Body of pancreas (tissue), 4 donors: ENCODE data around the gene PTTG1IP. TPM values are rescaled to one million over a fixed set of nuclear protein-coding genes. Genes with fewer than 3 reads are reported as not detected.

ENCODE experiments used
- ATAC-seq: fragments of 150-250 bp; one replicate; pipeline ENCODE4 v1.9.1; 2016
- DNase-seq, 4 donors: peaks; one replicate each; pipeline ENCODE4 v3.0.0-alpha.2; 2019
- H3K27ac ChIP-seq, 4 donors: fragments of 200-600 bp; sonication (generic); 1 replicate in 3 of 4; 2 replicates in 1 of 4; pipeline versions ENCODE4 v1.5.1 to v1.6.1; 2016 to 2019; ENCODE audit warnings: mild to moderate bottlenecking in 1 of 4, mixed read lengths in 1 of 4, moderate library complexity in 1 of 4
- H3K27me3 ChIP-seq, 2 donors: fragments of 200-600 bp; sonication (generic); one replicate each; pipeline ENCODE4 v1.6.0; 2016; ENCODE audit warnings: mild to moderate bottlenecking in 1 of 2
- H3K36me3 ChIP-seq, 2 donors: fragments of 200-600 bp; sonication (generic); replicated peaks in 1 of 2; 2 replicates each; pipeline ENCODE4 v1.5.1; 2016; ENCODE audit warnings: low read depth in 2 of 2; ENCODE audit not compliant: insufficient read depth in 1 of 2
- H3K4me1 ChIP-seq: fragments of 200-600 bp; sonication (generic); one replicate; pipeline ENCODE4 v1.6.0; 2016
- H3K4me3 ChIP-seq, 2 donors: fragments of 200-600 bp; sonication (generic); 1 replicate in 1 of 2; 2 replicates in 1 of 2; pipeline ENCODE4 v1.5.1; 2016 to 2019
- H3K9me3 ChIP-seq, 3 donors: fragments of 200-600 bp; sonication (generic); 1 replicate in 2 of 3; 2 replicates in 1 of 3; pipeline ENCODE4 v1.5.1; 2016
- CTCF ChIP-seq, 7 experiments: fragments of 450-650 bp in 4 of 7; fragments of 200-600 bp in 3 of 7; sonication (generic) in 3 of 7; IDR thresholded peaks; one replicate each; pipeline ENCODE4 v1.5.1; 2016 to 2019; ENCODE audit warnings: antibody characterized with exemption in 7 of 7
- POLR2A ChIP-seq, 3 donors: fragments of 450-650 bp; IDR thresholded peaks; one replicate each; pipeline ENCODE4 v1.6.1; 2016; ENCODE audit warnings: antibody characterized with exemption in 3 of 3, mild to moderate bottlenecking in 2 of 3
- WGBS, 2 donors: methylation state at CpG; one replicate each; pipeline ENCODE4 v1.1.5; 2017; 5-methylcytosine and 5-hydroxymethylcytosine counted together
- intact Hi-C: fragments of 100-400 bp; cut with DNase I; formaldehyde crosslinking; loops from one replicate; pipeline ENCODE4 v1.15.1; 2023
- total RNA-seq, 2 donors: library from RNA; depleted of rRNA; stranded (reverse); fragments of >200 nt; gene quantifications; one replicate each; pipeline ENCODE4 v1.1.0, GENCODE V29; 2016

The PTTG1IP gene
- total RNA-seq, 2 donors from 2014 or later, result 71.5 to 106 TPM

- H3K36me3 ChIP-seq, result no peaks in the 10 kb centered on the region
- H3K27ac ChIP-seq, result no peak overlapping the region
- H3K4me3 ChIP-seq, result no peak overlapping the region
- DNase-seq (no peak), ATAC-seq (no peak)
- intact Hi-C loops, result no loop called here
- 73 to 83% methylated on average over 29 to 30 of the region's 30 CpGs for WGBS, 2 donors
- no peaks in the 10 kb centered on the region for H3K4me1 ChIP-seq
- H3K9me3 ChIP-seq, result no peaks in the 10 kb centered on the region
- TF ChIP-seq POLR2A (IDR thresholded peaks at IDR 0.05), result no peak
- no peak for TF ChIP-seq CTCF (IDR thresholded peaks at IDR 0.05)
- H3K27me3 ChIP-seq, result no peaks in the 10 kb centered on the region
Measured at GRCh38 chr21:44902268-44903049, 29.0 kb upstream of the PTTG1IP start.

GRCh38 chr21:44901391-44902074, 28.0 kb upstream of the PTTG1IP start:
- no peak for TF ChIP-seq CTCF (IDR thresholded peaks at IDR 0.05)
- TF ChIP-seq POLR2A (IDR thresholded peaks at IDR 0.05), result no peak
- Histone ChIP-seq H3K4me1 (no peaks in the 10 kb centered on the region), H3K27ac (no peak overlapping the region), H3K27me3 (no peaks in the 10 kb centered on the region), H3K36me3 (no peaks in the 10 kb centered on the region), H3K9me3 (no peaks in the 10 kb centered on the region), H3K4me3 (no peak overlapping the region)
- intact Hi-C loops, result no loop called here
- DNase-seq (no peak), ATAC-seq (no peak)
- WGBS, 2 donors, result 69 to 73% methylated on average over 11 to 17 of the region's 27 CpGs

GRCh38 chr21:44900559-44901251, 27.2 kb upstream of the PTTG1IP start:
- WGBS, 2 donors, result 69 to 72% methylated on average over 18 to 24 of the region's 28 CpGs
- no peaks in the 10 kb centered on the region for H3K36me3 ChIP-seq
- no peak overlapping the region for H3K27ac ChIP-seq
- DNase-seq (no peak), ATAC-seq (no peak)
- H3K4me1 ChIP-seq, result no peaks in the 10 kb centered on the region
- no peaks in the 10 kb centered on the region for H3K9me3 ChIP-seq
- intact Hi-C loops, result no loop called here
- TF ChIP-seq CTCF (IDR thresholded peaks at IDR 0.05) (no peak), POLR2A (IDR thresholded peaks at IDR 0.05) (no peak)
- no peak overlapping the region for H3K4me3 ChIP-seq
- no peaks in the 10 kb centered on the region for H3K27me3 ChIP-seq

GRCh38 chr21:44899768-44900558, 26.5 kb upstream of the PTTG1IP start:
- no peaks in the 10 kb centered on the region for H3K27me3 ChIP-seq
- H3K9me3 ChIP-seq, result no peaks in the 10 kb centered on the region
- no peak for TF ChIP-seq POLR2A (IDR thresholded peaks at IDR 0.05)
- TF ChIP-seq CTCF (IDR thresholded peaks at IDR 0.05), result no peak
- 61 to 65% methylated on average over 32 to 33 of the region's 37 CpGs for WGBS, 2 donors
- H3K4me1 ChIP-seq, result no peaks in the 10 kb centered on the region
- no peak overlapping the region for H3K4me3 ChIP-seq
- no peaks in the 10 kb centered on the region for H3K36me3 ChIP-seq
- ATAC-seq (no peak), DNase-seq (no peak)
- no peak overlapping the region for H3K27ac ChIP-seq
- intact Hi-C loops, result no loop called here
